22Rv1 (cell line): ENCODE results near the gene C14orf119.

Experiments
- H3K27ac ChIP-seq: fragments of 450-650 bp; 2 replicates; pipeline ENCODE4 v1.5.1; 2017
- CTCF ChIP-seq: fragments of 450-650 bp; IDR thresholded peaks from 2 replicates; pipeline ENCODE4 v1.5.1; 2017; ENCODE audit warnings: mild to moderate bottlenecking
- ZFX ChIP-seq: fragments of 450-650 bp; IDR thresholded peaks from 2 replicates; pipeline ENCODE4 v1.6.1; 2017; ENCODE audit warnings: antibody characterized with exemption, borderline replicate concordance

Gene C14orf119

GRCh38 chr14:23131482-23131881, 36.2 kb downstream of the C14orf119 start:
- TF ChIP-seq CTCF, result no peak
- no peak for TF ChIP-seq ZFX
- H3K27ac ChIP-seq, result no peak overlapping the region

GRCh38 chr14:23132970-23133369, 37.7 kb downstream of the C14orf119 start:
- no peak overlapping the region for H3K27ac ChIP-seq
- TF ChIP-seq CTCF (no peak), ZFX (no peak)

- TF ChIP-seq CTCF (no peak), ZFX (no peak)
- no peak overlapping the region for H3K27ac ChIP-seq
These were observed 41.3 kb downstream of the C14orf119 start for GRCh38 chr14:23136566-23137133.

GRCh38 chr14:23137192-23137812, 42.0 kb downstream of the C14orf119 start:
- no peak for TF ChIP-seq CTCF
- TF ChIP-seq ZFX, result no peak
- H3K27ac ChIP-seq, result no peak overlapping the region

- no peak overlapping the region for H3K27ac ChIP-seq
- TF ChIP-seq CTCF (no peak), ZFX (no peak)
These were observed 42.7 kb downstream of the C14orf119 start for GRCh38 chr14:23137813-23138535.

- no peak overlapping the region for H3K27ac ChIP-seq
- TF ChIP-seq ZFX (no peak), CTCF (no peak)
These were observed 44.6 kb downstream of the C14orf119 start for GRCh38 chr14:23139874-23140273.

GRCh38 chr14:23140371-23140770, 45.1 kb downstream of the C14orf119 start:
- TF ChIP-seq CTCF (no peak), ZFX (no peak)
- H3K27ac ChIP-seq, result no peak overlapping the region
